Transverse colon (tissue), 4 donors: ENCODE data around the gene RCE1. TPM values are rescaled to one million over a fixed set of nuclear protein-coding genes. Genes with fewer than 3 reads are reported as not detected.

Source experiments
- DNase-seq: peaks from one replicate; pipeline ENCODE4 v3.0.0-alpha.2; 2019
- H3K27ac ChIP-seq, 4 donors: fragments of 200-600 bp; sonication (generic); 2 replicates each; pipeline ENCODE4 v1.5.1; 2016 to 2018; ENCODE audit warnings: inconsistent platforms in 4 of 4
- H3K27me3 ChIP-seq: fragments of 200-600 bp; sonication (generic); 2 replicates; pipeline ENCODE4 v1.5.1; 2017; ENCODE audit warnings: inconsistent platforms
- H3K36me3 ChIP-seq, 4 donors: fragments of 200-600 bp; sonication (generic); 2 replicates each; pipeline ENCODE4 v1.5.1; 2017 to 2019; ENCODE audit warnings: inconsistent platforms in 4 of 4
- H3K4me1 ChIP-seq, 4 donors: fragments of 200-600 bp; sonication (generic); 2 replicates each; pipeline ENCODE4 v1.5.1; 2017 to 2020; ENCODE audit warnings: inconsistent platforms in 4 of 4
- H3K4me3 ChIP-seq, 4 donors: fragments of 200-600 bp; sonication (generic); 1 replicate in 1 of 4; 2 replicates in 3 of 4; pipeline versions ENCODE4 v1.5.1 to v1.6.1; 2017 to 2019; ENCODE audit warnings: inconsistent platforms in 4 of 4
- H3K9me3 ChIP-seq, 2 donors: fragments of 200-600 bp; sonication (generic); 2 replicates each; pipeline ENCODE4 v1.5.1; 2017 to 2019; ENCODE audit warnings: inconsistent platforms in 2 of 2
- EP300 ChIP-seq: sonication (generic); formaldehyde crosslinking; IDR thresholded peaks from one replicate; pipeline ENCODE4 v1.6.1; 2017; ENCODE audit warnings: antibody characterized with exemption, low read depth
- POLR2A ChIP-seq: fragments of 450-650 bp; IDR thresholded peaks from one replicate; pipeline ENCODE4 v1.6.1; 2016; ENCODE audit warnings: antibody characterized with exemption, mild to moderate bottlenecking, moderate library complexity
- POLR2AphosphoS5 ChIP-seq, 3 donors: sonication (generic); formaldehyde crosslinking; IDR thresholded peaks; one replicate each; pipeline ENCODE4 v1.6.1; 2016; ENCODE audit warnings: antibody characterized with exemption in 3 of 3
- WGBS, 2 donors: methylation state at CpG; one replicate each; pipeline ENCODE4 v1.1.5; 2018; ENCODE audit warnings: low coverage in 1 of 2; 5-methylcytosine and 5-hydroxymethylcytosine counted together
- in situ Hi-C, 4 donors: fragments of 200-750 bp; cut with MboI; loops; one replicate each; pipeline versions ENCODE4 v1.15.0 to v1.15.1; 2017; ENCODE audit warnings: low sequenced_read_pairs in 3 of 4, low pct_ligation_motif_present in 1 of 4, low pct_unique_long_range_greater_than_20kb in 1 of 4
- intact Hi-C: fragments of 100-400 bp; cut with DNase I; formaldehyde crosslinking; loops from one replicate; pipeline ENCODE4 v1.15.1; 2023; ENCODE audit warnings: low total_unique reads
- total RNA-seq, 4 donors: library from RNA; depleted of rRNA; stranded (reverse); fragments of >200 nt; gene quantifications; one replicate each; pipeline ENCODE4 v1.1.0, GENCODE V29; 2016
- TF ChIP-seq, protein P1 (sequence below), 5 experiments: fragments of 200-600 bp in 3 of 5; fragments of 450-650 bp in 2 of 5; sonication (generic) in 3 of 5; IDR thresholded peaks; 1 replicate in 2 of 5; 2 replicates in 3 of 5; pipeline ENCODE4 v1.5.1; 2016 to 2017; ENCODE audit warnings: antibody characterized with exemption in 5 of 5, inconsistent platforms in 3 of 5, mild to moderate bottlenecking in 2 of 5, moderate library complexity in 1 of 5

The RCE1 gene
- total RNA-seq, 4 donors from 2014 or later = 14.5 to 40.3 (median 37.4) TPM

DNA sequence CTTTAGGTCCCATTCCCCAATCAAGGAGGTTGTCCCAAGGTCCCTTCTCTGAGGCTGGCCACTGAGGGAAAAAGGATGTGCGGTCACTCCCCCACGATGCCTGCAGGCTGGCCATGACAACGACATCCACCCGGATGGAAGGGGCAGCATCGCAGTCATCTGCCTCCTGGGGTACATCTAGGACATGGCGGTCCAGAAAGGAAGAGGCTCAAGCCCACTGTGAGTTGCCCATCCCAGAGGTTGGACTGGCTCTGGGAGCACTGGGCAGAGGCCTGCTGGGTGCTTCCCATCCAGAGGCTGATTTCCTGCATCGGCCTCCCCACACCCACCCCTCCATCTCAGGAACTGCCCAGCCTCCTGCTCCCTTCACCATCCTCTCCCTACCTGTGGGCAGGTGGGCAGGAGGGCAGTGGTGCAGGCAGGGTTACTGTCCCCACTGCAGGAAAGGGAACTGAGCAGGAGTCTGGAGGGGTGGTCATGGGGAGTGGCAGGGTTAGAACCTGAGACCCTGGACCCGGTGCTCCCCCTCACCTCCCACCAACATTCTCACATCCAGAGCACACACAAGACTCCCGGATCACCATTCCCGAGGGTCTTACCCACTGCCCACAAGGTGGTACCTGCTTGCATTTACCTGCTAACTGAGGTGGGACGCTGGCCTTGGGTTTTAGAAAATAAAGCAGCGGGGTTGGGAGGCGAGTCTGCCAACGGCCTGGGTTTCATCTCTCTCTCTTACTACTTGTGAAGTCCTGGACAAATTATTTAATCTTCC lies 4.4 kb downstream of the RCE1 start:
- H3K4me1 ChIP-seq = peaks cover 8 to 13% (median 11%) of the 10 kb centered on the region in 4 donors
- in situ Hi-C loops = loop anchor here in 2 of 4 donors (25.0 kb wide), 2 partner anchors 285 to 435 kb away; partner anchors contain the start of genes CTSF (in 1 of the 2) and NPAS4 (in 1 of the 2)

DNA sequence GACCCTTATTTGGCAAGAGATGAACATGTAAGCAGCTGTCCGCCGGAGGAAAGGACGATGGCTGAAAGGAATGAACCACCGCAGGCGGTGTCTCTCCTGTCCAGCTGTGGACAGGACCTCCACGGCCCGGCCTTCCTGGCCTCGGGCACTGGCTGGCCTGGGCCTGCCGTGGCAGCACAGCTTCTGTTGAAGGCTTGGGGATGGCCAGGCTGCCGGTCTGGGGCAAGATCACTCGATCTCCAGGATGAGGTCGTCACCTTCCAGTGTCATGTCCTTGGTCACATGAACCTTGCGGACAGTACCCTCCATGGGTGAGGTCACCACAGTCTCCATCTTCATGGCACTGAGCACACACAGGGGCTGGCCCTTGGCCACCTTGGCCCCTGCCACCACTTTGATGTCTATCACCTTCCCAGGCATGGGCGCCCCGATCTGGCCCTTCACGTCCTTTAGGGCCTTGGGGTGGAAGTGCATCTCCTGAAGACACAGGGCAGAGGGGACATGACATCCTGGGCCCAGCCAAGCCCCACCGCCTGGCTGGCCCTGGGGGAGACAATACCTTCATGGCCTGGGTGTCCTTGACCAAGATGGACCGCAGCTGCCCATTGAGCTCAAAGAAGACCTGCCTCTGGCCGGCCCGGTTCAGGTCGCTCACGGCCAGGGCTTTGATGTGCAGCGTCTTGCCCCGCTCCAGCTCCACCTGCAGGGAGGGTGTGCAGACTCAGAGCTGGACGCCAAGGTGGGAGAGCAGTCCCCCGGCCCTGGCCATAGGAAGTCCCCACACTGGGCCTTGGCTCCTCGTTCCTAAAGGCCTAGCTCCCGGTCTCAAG lies 5.6 kb downstream of the RCE1 start:
- no peak overlapping the region for H3K4me3 ChIP-seq
- no peak overlapping the region for H3K27ac ChIP-seq
- in situ Hi-C loops = loop anchor here in 2 of 4 donors (25.0 kb wide), 2 partner anchors 287 to 437 kb away; partner anchors contain the start of genes CTSF (in 1 of the 2) and NPAS4 (in 1 of the 2)
- TF ChIP-seq EP300 = no peak
- H3K4me1 ChIP-seq = peaks cover 8 to 10% (median 9%) of the 10 kb centered on the region in 4 donors
- no peaks in the 10 kb centered on the region for H3K36me3 ChIP-seq
- intact Hi-C loops = no loop called here
- 93% methylated on average over 26 of the region's 28 CpGs; no CpG with 5 or more reads in 1 of the 2 donors for WGBS, 2 donors
- no peaks in the 10 kb centered on the region for H3K9me3 ChIP-seq
- no peak for DNase-seq
- H3K27me3 ChIP-seq = no peaks in the 10 kb centered on the region

More for the DNA sequence above, 4.4 kb downstream of the RCE1 start:
- Histone ChIP-seq H3K27me3 (no peaks in the 10 kb centered on the region), H3K36me3 (no peaks in the 10 kb centered on the region), H3K27ac (no peak overlapping the region), H3K4me3 (no peak overlapping the region), H3K9me3 (no peaks in the 10 kb centered on the region)
- no peak for DNase-seq
- TF ChIP-seq POLR2A (no peak), EP300 (no peak), POLR2AphosphoS5 (IDR thresholded peaks at IDR 0.05) (no peak)
- TF ChIP-seq, protein P1, sequence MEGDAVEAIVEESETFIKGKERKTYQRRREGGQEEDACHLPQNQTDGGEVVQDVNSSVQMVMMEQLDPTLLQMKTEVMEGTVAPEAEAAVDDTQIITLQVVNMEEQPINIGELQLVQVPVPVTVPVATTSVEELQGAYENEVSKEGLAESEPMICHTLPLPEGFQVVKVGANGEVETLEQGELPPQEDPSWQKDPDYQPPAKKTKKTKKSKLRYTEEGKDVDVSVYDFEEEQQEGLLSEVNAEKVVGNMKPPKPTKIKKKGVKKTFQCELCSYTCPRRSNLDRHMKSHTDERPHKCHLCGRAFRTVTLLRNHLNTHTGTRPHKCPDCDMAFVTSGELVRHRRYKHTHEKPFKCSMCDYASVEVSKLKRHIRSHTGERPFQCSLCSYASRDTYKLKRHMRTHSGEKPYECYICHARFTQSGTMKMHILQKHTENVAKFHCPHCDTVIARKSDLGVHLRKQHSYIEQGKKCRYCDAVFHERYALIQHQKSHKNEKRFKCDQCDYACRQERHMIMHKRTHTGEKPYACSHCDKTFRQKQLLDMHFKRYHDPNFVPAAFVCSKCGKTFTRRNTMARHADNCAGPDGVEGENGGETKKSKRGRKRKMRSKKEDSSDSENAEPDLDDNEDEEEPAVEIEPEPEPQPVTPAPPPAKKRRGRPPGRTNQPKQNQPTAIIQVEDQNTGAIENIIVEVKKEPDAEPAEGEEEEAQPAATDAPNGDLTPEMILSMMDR (IDR thresholded peaks at IDR 0.05) = no peak
- intact Hi-C loops = no loop called here
- 82 to 87% methylated on average over 3 to 14 of the region's 14 CpGs for WGBS, 2 donors

DNA sequence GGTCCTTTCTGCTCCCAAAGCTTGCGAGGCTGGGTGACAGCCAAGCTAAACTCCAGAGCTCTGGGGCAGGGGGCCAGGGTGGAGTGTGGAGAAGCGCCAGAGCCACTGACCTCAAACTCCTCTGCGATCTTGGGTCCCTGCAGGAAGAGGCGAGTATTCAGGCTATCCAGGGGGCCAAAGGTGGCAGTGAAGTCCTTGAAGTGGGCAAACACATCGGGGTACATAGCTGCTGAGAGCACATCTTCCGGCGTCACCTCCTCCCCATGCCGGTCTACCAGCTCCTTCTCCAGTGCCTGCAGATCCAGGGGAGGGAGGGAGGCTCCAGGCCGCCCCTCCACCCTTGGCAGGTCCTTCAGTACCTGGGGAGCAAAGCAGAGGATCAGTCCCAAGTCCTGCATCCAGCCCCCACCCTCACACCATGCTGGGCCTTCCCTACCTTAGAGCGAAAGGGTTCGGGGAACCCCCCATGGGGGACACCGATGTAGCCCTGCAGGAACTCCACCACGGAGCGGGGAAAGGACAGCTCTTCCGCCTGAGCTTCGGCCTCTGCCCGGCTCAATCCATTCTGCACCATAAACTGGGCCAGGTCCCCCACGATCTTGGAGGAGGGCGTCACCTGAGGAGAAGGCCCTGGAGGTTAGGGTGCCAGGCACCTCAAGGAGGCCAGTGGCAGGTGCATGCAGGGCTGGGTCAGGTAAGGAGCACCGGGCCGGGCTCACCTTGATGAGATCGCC lies 6.4 kb downstream of the RCE1 start:
- intact Hi-C loops = no loop called here
- Histone ChIP-seq H3K4me3 (no peak overlapping the region), H3K27me3 (no peaks in the 10 kb centered on the region), H3K36me3 (no peaks in the 10 kb centered on the region), H3K27ac (no peak overlapping the region), H3K9me3 (no peaks in the 10 kb centered on the region), H3K4me1 (peaks cover 0 to 2% (median 1%) of the 10 kb centered on the region in 4 donors)
- DNase-seq = no peak
- in situ Hi-C loops = loop anchor here in 2 of 4 donors (25.0 kb wide), 2 partner anchors 287 to 437 kb away; partner anchors contain the start of genes CTSF (in 1 of the 2) and NPAS4 (in 1 of the 2)
- 90 to 96% methylated on average over 2 to 20 of the region's 22 CpGs for WGBS, 2 donors
- TF ChIP-seq EP300 = no peak
- no peak for TF ChIP-seq POLR2AphosphoS5 (IDR thresholded peaks at IDR 0.05)
- TF ChIP-seq POLR2A = no peak

DNA sequence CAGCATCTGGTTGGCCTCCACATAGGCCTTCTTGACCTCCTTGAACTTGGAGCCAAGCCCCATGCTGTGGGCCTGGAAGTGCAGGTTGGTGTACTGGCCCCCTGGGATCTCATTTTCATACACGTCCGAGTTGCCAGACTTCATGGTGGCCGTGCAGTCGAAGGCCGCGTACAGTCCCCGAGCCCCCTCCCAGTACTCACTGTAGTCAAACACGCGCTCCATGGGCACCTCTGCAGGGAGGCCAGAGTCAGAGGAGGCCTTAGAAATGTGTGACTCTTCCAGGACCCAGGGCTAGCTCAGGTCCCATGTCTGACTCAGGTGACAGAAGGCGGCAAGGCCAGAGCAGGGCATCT lies 7.0 kb downstream of the RCE1 start:
- no peak for DNase-seq
- Histone ChIP-seq H3K9me3 (no peaks in the 10 kb centered on the region), H3K27me3 (no peaks in the 10 kb centered on the region), H3K36me3 (no peaks in the 10 kb centered on the region), H3K27ac (no peak overlapping the region), H3K4me1 (peaks cover 0 to 1% (median under 1%) of the 10 kb centered on the region in 4 donors), H3K4me3 (no peak overlapping the region)
- 97% methylated on average over 10 of the region's 10 CpGs; no CpG with 5 or more reads in 1 of the 2 donors for WGBS, 2 donors
- in situ Hi-C loops = no loop called here
- TF ChIP-seq POLR2A (no peak), POLR2AphosphoS5 (IDR thresholded peaks at IDR 0.05) (no peak), EP300 (no peak)
- TF ChIP-seq, protein P1 (IDR thresholded peaks at IDR 0.05) = no peak
- intact Hi-C loops = no loop called here
